ENCODE data around the gene PLCB1.
"Not testable (repeated sequence)": the region's sequence is repeated elsewhere in the genome, so short reads cannot be mapped to it uniquely, and the experiment has no call there.

Gene PLCB1

GRCh38 chr20:8344106-8344505 lies 212.0 kb downstream of the PLCB1 start:
- no peak for DNase-seq

GRCh38 chr20:8344631-8345030 lies 212.6 kb downstream of the PLCB1 start:
- DNase-seq = no peak

GRCh38 chr20:8346700-8347270 lies 214.7 kb downstream of the PLCB1 start:
- DNase-seq = no peak

- DNase-seq = not testable (repeated sequence)
Measured at GRCh38 chr20:8350225-8350624, 218.2 kb downstream of the PLCB1 start.

- DNase-seq = no peak
Measured at GRCh38 chr20:8352486-8352885, 220.4 kb downstream of the PLCB1 start.

GRCh38 chr20:8353512-8353911 lies 221.4 kb downstream of the PLCB1 start:
- DNase-seq = no peak

GRCh38 chr20:8355453-8355852 lies 223.4 kb downstream of the PLCB1 start:
- no peak for DNase-seq

- no peak for DNase-seq
Measured at GRCh38 chr20:8356806-8357205, 224.7 kb downstream of the PLCB1 start.

- DNase-seq = no peak
Measured at GRCh38 chr20:8357703-8358102, 225.6 kb downstream of the PLCB1 start.

GRCh38 chr20:8360035-8360434 lies 228.0 kb downstream of the PLCB1 start:
- DNase-seq = no peak

GRCh38 chr20:8361006-8361652 lies 229.1 kb downstream of the PLCB1 start:
- no peak for DNase-seq

- DNase-seq = no peak
Measured at GRCh38 chr20:8361779-8362178, 229.7 kb downstream of the PLCB1 start.

GRCh38 chr20:8362457-8362856 lies 230.4 kb downstream of the PLCB1 start:
- no peak for DNase-seq

GRCh38 chr20:8363970-8364733 lies 232.1 kb downstream of the PLCB1 start:
- DNase-seq = no peak

- no peak for DNase-seq
Measured at GRCh38 chr20:8364734-8365078, 232.6 kb downstream of the PLCB1 start.

- DNase-seq = no peak
Measured at GRCh38 chr20:8365634-8366033, 233.6 kb downstream of the PLCB1 start.

- no peak for DNase-seq
Measured at GRCh38 chr20:8366303-8366923, 234.3 kb downstream of the PLCB1 start.

GRCh38 chr20:8367689-8368088 lies 235.6 kb downstream of the PLCB1 start:
- no peak for DNase-seq

GRCh38 chr20:8368670-8369069 lies 236.6 kb downstream of the PLCB1 start:
- no peak for DNase-seq

- no peak for DNase-seq
Measured at GRCh38 chr20:8369311-8369710, 237.2 kb downstream of the PLCB1 start.

GRCh38 chr20:8370774-8371173 lies 238.7 kb downstream of the PLCB1 start:
- no peak for DNase-seq

GRCh38 chr20:8372824-8373380 lies 240.8 kb downstream of the PLCB1 start:
- no peak for DNase-seq

- DNase-seq = no peak
Measured at GRCh38 chr20:8373579-8373978, 241.5 kb downstream of the PLCB1 start.

- DNase-seq = no peak
Measured at GRCh38 chr20:8375898-8376297, 243.8 kb downstream of the PLCB1 start.

Data from NCI-H1436 treated with DMSO at 0.1 percent for 48 hours (cell line).